Putamen (tissue), 1 donor: ENCODE data around the gene PFDN6.
A peak's percentile ranks its signal among the peaks of the same experiment; 100 is the strongest.
"Not testable (repeated sequence)": the region's sequence is repeated elsewhere in the genome, so short reads cannot be mapped to it uniquely, and the experiment has no call there.

ENCODE experiments used
- DNase-seq: peaks from one replicate; pipeline ENCODE4 v3.0.0-alpha.2; 2016; ENCODE audit warnings: low spot score

PFDN6 gene

GRCh38 chr6:33273924-33274902 is 15.2 kb upstream of the PFDN6 start:
- DNase-seq, result no peak

GRCh38 chr6:33275795-33276580 is 13.4 kb upstream of the PFDN6 start:
- DNase-seq, result not testable (repeated sequence)

GRCh38 chr6:33276581-33276863 is 12.9 kb upstream of the PFDN6 start:
- DNase-seq, result no peak

GRCh38 chr6:33276864-33277662 is 12.3 kb upstream of the PFDN6 start, which contains the start of gene B3GALT4:
TSS of gene B3GALT4 (plus strand) at chr6:33277123. CDS start at chr6:33277420, 297 bp downstream.
- DNase-seq, result peak; percentile 54

GRCh38 chr6:33277663-33278391 is 11.6 kb upstream of the PFDN6 start:
- no peak for DNase-seq

GRCh38 chr6:33278392-33278741 is 11.0 kb upstream of the PFDN6 start:
- DNase-seq, result no peak

GRCh38 chr6:33278810-33279209 is 10.6 kb upstream of the PFDN6 start:
- DNase-seq, result no peak

GRCh38 chr6:33279257-33279695 is 10.1 kb upstream of the PFDN6 start:
- DNase-seq, result no peak

- no peak for DNase-seq
Observed at GRCh38 chr6:33279971-33280511, 9.4 kb upstream of the PFDN6 start.

- no peak for DNase-seq
Observed at GRCh38 chr6:33280539-33280938, 8.9 kb upstream of the PFDN6 start.

GRCh38 chr6:33285214-33285613 is 4.2 kb upstream of the PFDN6 start:
- DNase-seq, result not testable (repeated sequence)

GRCh38 chr6:33286946-33287914 is 2.2 kb upstream of the PFDN6 start:
- DNase-seq, result no peak

GRCh38 chr6:33288141-33288920 is 1.1 kb upstream of the PFDN6 start:
- no peak for DNase-seq

- no peak for DNase-seq
Observed at GRCh38 chr6:33289784-33290315, 449 bp downstream of the PFDN6 start.

- DNase-seq, result no peak
Observed at GRCh38 chr6:33290459-33290858, 1.1 kb downstream of the PFDN6 start.

- no peak for DNase-seq
Observed at GRCh38 chr6:33292996-33293682, 3.7 kb downstream of the PFDN6 start.

GRCh38 chr6:33294086-33294823 is 4.9 kb downstream of the PFDN6 start:
- DNase-seq, result no peak
